NCI-H2196 (cell line): ENCODE data around the gene MIOX.

Experiments used
- DNase-seq: peaks from one replicate; lab custom pipeline; 2025; ENCODE audit not compliant: unreplicated experiment; lab: John Stamatoyannopoulos, UW

The MIOX gene

GRCh38 chr22:50489363-50490243 lies 2.9 kb downstream of the MIOX start:
- no peak for DNase-seq

- no peak for DNase-seq
Measured at GRCh38 chr22:50490531-50491308, 4.1 kb downstream of the MIOX start.

GRCh38 chr22:50497093-50497492 lies 10.4 kb downstream of the MIOX start:
- no peak for DNase-seq

GRCh38 chr22:50498322-50498890 lies 11.7 kb downstream of the MIOX start:
- peak; percentile 61 for DNase-seq

- DNase-seq, result no peak
Measured at GRCh38 chr22:50500452-50500851, 13.8 kb downstream of the MIOX start.

DNA sequence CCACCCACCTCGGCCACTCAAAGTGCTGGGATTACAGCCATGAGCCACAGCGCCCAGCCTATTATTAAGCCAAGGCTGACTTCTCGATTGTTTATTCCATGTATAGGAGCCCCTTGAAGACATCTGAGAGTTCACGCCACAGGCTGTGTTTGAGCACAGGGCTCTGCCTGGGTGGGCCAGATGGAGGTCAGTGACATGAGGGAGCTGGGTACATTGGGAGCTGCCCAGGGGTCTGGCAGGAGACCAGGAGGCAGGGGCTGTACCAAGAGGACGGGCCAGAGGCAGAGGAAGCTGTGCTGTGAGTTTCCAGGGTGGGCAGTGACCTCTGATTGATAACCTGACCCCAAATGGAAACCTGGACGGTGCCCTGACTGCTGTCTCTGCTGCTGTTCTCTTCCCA lies 15.4 kb downstream of the MIOX start:
- no peak for DNase-seq

DNA sequence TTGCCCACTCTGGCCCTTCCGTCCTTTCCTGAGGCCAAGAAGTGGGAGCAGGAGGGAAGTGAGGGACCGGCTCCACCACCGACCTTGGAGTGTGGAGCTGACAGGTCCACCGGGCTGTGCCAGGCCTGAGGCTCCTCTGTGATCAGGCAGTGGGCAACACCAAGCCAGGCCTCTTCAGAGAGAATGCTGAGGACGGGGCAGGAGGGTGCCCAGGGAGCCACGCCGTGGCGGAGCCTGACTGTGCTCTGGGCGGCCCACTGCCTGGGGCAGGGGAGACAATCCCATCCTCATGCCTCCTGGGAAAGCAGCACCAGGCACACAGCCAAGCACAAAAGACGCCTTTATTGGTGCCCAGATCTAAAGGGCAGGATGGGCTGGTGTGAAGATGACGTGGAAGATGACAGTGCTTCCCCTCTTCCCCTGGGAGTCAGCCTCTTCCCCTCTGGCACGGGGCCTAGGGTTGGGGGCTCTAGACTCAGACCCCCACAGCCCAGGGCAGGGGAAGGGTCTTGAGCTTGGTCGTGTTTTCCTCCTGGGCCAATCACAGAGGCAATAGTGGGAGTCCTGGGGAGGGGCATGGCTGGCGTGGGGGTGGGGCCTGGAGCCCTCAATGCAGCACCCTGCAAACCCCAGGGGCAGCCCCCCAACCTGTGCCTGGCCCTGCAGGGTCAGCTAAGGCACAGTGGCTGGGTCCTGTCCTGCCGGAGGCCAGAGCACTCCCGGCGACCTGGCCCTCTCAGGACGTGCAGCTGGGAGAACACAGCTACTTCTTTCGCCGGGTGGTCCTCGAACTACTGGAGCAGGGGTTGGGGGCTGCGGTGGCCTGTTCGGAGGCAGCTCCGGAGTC lies 16.2 kb downstream of the MIOX start:
- no peak for DNase-seq

DNA sequence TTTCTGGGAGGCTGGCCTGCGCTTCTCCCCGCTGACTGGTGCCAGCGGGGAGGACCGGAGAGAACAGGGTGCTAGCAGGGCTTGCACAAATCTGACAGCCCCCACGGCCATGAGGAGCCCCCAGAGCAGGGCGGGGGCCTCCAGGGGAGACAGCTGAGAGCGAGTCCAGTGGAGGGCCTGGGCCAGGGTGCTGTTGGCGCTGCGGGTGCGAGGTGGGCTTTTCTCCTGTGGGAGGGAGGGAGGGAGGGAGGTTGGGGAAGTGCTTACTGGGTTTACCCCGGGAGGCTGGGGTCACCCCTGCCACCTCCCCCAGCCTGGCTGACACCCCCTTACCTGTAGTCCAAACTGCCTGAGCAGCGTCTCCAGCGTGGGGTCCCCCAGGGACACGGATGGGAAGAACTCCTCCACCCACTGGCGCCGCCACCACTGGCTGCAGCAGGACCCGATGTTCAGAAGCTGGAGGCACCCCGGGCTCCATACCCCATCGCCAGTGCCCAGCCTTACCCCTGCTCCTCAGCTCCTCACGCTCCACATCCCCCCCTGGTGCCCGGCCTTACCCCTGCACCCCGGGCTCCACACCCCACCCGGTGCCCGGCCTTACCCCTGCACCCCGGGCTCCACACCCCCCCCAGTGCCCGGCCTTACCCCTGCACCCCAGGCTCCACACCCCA lies 17.0 kb downstream of the MIOX start:
- DNase-seq, result no peak

DNA sequence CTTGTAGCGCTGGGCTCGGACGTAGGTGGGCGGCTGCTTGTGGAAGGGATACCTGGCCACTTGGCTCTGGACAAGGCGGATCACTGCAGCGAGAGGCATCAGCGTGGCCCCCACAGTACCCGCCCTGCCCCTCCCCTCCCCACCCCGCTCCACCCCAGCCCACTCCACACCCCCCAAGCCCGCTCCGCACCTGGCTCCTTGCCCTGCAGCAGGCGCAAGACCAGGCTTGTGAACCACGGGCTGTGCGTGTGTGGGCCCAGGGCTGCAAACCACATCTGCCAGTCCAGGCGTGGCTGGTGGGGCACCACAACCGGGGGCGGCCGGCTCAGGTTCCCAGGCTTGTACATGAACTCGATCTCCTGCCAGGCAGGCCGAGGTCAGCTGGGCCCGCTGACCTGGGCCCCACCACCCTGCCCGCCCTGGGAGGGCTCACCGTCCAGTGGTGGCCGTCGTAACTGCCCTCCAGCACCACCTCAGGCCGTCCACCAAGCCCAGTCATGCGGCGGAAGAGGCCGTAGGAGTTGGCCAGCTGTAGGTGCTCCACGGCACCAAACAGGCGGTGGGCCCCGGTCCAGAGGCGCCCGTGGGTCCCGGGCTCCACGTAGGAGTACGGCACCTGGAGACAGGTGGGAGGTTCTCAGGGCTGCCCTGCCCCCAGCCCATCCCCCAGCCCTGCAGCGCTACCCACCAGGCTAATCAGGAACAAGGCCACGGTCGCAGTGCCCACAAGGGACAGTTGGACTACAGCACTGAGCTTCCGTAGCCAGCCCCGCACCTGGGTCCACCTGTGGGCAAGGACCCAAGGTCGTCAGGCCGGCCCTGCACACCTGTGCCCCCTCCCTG lies 17.9 kb downstream of the MIOX start:
- DNase-seq, result no peak

- no peak for DNase-seq
Measured at GRCh38 chr22:50505276-50505775, 18.7 kb downstream of the MIOX start.

DNA sequence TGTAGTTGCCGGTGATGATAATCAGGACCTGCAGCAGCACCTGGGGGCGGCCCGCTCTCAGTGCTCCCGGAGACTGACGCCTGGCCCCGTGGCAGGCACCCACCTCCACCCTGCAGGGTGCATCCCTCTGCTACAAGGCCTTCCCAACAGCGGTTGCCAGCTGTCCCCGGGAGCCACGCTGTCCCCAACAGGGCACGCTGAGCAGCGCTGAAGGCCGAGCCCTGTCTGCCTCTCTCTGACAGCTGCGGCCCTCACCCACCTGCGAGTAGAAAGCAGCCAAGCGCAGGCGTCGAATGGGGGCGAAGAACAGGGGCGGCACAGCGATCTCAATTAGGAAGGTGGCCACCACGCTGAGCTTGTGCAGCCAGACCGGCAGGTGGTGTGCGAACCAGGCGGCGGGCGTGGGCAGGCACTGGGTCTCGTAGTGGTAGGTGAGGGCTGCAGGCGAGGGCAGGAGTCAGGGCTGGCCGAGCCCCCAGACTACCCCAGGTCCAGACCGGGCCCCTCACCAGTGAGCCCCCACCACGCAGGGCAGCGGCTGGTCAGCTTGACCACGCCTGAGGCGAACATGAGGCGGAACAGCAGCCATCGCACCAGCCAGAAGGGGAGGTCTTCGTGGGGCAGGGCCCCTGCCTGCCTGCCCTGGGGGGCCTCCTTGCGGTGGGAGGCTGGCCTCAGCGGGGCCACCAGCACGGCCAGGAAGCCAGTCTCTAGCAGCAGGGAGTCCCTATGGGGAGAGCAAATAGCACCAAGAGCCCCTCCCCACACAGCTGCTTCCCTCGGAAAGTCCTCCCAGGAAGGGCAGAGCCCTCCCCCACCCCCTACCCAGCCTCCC lies 19.3 kb downstream of the MIOX start:
- no peak for DNase-seq

DNA sequence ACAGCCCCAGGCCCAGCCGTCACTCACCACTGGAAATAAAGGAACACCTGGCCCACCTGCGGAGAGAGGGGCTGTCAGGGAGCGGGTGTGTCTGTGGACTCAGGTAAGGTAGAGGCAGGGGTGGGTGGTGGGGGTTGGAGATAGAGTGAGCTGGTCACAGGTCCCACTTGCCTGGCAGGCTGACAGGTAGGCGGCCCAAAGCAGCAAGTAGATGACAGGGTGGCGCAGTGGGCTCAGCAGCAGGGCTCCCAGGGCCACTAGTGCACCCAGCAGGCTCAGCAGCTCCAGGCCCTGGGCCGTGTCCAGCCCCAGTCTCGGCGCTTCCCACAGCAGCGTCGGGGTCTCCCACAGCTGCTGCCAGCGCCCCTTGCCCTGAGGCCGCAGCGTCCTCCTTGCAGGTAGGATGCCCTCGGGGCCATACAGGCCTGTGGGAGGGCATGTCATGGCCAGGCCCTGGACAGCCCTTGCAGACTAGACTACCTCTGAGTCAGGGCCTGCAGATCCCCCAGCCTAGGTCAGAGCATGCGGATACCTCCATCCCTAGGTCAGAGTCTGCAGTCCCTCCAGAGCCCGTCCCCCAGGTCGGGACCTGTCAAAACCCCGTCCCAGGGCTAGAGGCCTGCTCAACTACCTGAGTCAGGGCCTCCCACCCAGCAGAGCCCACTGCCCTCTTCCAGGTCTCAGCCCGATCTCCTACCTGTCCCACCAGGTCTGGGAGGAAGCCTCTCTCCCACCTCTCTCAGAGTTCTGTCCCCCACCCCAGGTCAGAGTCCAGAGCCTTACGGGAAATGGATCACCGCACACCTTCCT lies 20.2 kb downstream of the MIOX start:
- DNase-seq, result no peak

DNA sequence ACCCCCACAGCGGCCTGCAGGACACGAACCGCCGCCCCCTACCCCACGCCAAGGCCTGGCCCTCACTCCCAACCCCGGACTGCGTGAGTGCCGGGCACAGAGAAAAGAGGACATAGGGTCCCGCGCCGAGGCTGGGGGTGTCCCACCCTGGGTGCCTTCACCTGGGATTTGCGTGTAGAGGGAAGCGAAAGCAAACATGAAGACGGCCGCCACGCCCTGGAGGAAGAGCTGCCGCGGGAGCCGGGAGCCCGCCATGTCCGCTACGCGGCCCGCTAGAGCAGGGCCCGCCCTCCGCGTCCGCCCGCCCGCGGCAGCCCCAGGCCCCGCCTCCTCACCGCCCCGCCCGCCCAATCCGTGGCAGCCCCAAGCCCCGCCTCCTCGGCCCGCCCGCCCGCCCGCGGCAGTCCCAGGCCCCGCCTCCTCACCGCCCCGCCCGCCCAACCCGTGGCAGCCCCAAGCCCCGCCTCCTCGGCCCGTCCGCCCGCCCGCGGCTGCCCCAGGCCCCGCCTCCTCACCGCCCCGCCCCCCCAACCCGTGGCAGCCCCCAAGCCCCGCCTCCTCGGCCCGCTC lies 20.8 kb downstream of the MIOX start, which contains the start of gene LMF2:
Gene LMF2, minus strand, starts transcription at position 282 of the 570 bp plus-strand sequence. Its CDS starts 27 bp downstream, at position 255.
- peak; percentile 84 for DNase-seq

DNA sequence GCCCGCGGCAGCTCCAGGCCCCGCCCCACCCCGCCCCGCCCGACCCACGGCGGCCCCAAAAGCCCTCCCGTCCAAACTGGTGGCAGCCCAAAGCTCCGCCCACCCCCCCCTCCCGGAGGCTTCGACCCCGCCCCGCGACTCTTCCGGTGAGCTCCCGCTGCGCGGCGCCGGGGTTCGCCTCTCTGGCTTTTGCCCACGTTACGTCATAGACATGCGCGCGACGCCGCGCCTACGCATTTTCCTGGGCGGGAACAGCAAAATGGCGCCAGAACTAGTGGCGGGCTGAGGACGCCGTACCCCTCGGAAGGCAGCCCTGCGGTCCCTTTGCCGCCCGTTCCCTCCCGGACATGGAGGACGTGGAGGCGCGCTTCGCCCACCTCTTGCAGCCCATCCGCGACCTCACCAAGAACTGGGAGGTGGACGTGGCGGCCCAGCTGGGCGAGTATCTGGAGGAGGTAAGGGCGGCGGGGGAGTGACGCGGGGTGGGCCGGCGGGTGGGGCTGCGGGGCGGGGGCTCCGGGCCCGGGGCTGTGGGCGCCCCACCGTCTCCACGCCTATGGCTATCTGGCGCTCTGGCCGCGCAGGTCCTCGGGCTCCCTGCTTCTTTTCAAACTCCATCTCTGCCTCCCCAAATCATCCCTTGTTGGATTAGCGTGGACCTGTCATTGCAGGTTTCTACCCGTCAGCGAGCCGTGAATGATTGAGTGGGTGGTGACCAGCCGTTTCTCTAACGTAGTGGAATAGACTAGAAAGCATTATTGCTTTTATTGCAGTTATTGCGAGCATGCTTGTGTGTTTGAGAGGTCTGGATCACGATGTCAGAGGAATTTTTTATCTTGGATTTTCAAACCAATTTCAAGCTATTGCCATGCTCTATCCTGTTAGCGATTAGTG lies 21.6 kb downstream of the MIOX start, which contains the start of gene NCAPH2:
Gene NCAPH2, plus strand, starts transcription at position 234 of the 894 bp plus-strand sequence. Its CDS starts 114 bp downstream, at position 348.
- peak; percentile 91 for DNase-seq

DNA sequence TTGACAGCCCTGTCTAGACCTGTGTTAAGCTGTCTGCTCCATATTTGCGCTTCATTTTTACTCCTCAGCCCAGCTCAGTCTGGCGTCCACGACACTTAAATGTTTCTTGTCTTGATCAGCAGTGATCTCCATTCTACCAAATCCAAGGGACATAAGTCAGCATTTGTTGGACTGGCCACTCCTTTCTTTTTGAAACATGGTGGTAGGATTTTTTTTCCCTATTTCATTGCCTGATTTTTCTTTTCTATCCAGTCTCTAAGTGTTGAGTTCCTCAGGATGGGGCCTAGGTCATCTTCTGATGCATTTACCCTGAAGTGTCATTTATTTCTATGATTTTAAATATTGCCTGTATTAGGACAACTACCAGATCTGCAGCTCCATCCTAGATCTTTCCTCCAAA lies 22.2 kb downstream of the MIOX start:
- DNase-seq, result no peak

GRCh38 chr22:50513175-50513574 lies 26.5 kb downstream of the MIOX start:
- DNase-seq, result no peak
